A673 (cell line): ENCODE measurements around the gene PCBP4. TPM values are rescaled to one million over a fixed set of nuclear protein-coding genes. Genes with fewer than 3 reads are reported as not detected.

Source experiments
- BruUV-seq: library from RNA; stranded (reverse); fragments of 400-500 nt; replicated peaks from 2 replicates; lab custom pipeline; 2021; lab: Mats Ljungman, UMichigan
- CTCF ChIA-PET: fragments of 300-600 bp; sonication (Branson Sonifier 250); formaldehyde crosslinking; loops from one replicate; lab custom pipeline; 2022; ENCODE audit warnings: antibody characterized with exemption; lab: Charles Lee
- POLR2A ChIA-PET: fragments of 300-600 bp; sonication (Branson Sonifier 250); formaldehyde crosslinking; loops from one replicate; lab custom pipeline; 2022; ENCODE audit warnings: antibody characterized with exemption; ENCODE audit not compliant: low non-redundant PET; lab: Charles Lee
- DNase-seq: peaks from one replicate; pipeline ENCODE4 v3.0.0-alpha.2; 2015; ENCODE audit warnings: low spot score
- H3K27ac ChIP-seq: fragments of 200-600 bp; sonication (generic); 2 replicates; pipeline ENCODE4 v1.5.1; 2016; ENCODE audit warnings: mixed run types, low read depth, mild to moderate bottlenecking, mixed read lengths, antibody characterized with exemption, low read length; ENCODE audit not compliant: poor library complexity, severe bottlenecking
- H3K27me3 ChIP-seq: fragments of 200-600 bp; sonication (generic); replicated peaks from 2 replicates; pipeline ENCODE4 v1.6.1; 2017; ENCODE audit warnings: mixed run types, low read depth, mild to moderate bottlenecking, mixed read lengths, antibody characterized with exemption, low read length; ENCODE audit not compliant: insufficient read depth, poor library complexity
- H3K36me3 ChIP-seq: fragments of 200-600 bp; sonication (generic); 2 replicates; pipeline ENCODE4 v1.6.1; 2016; ENCODE audit warnings: mixed run types, mild to moderate bottlenecking, mixed read lengths, antibody characterized with exemption, low read length; ENCODE audit not compliant: insufficient read depth, poor library complexity, severe bottlenecking
- H3K4me1 ChIP-seq: fragments of 200-600 bp; sonication (generic); 2 replicates; pipeline ENCODE4 v1.6.1; 2017; ENCODE audit warnings: mixed run types, mild to moderate bottlenecking, mixed read lengths, antibody characterized with exemption, low read length; ENCODE audit not compliant: insufficient read depth, poor library complexity, severe bottlenecking
- H3K4me3 ChIP-seq: fragments of 200-600 bp; sonication (generic); 2 replicates; pipeline ENCODE4 v1.5.1; 2016; ENCODE audit warnings: low read depth, mixed run types, mild to moderate bottlenecking, mixed read lengths, low read length; ENCODE audit not compliant: poor library complexity, severe bottlenecking
- H3K9me3 ChIP-seq: fragments of 200-600 bp; sonication (generic); 2 replicates; pipeline ENCODE4 v1.6.1; 2016; ENCODE audit warnings: mixed run types, low read depth, mild to moderate bottlenecking, mixed read lengths, antibody characterized with exemption, low read length; ENCODE audit not compliant: poor library complexity, severe bottlenecking
- CTCF ChIP-seq: fragments of 300-800, 200-600 bp; sonication (generic); conservative IDR thresholded peaks from 2 replicates; pipeline ENCODE4 v1.5.1; 2017; ENCODE audit warnings: low read depth, mild to moderate bottlenecking, antibody characterized with exemption, low read length, moderate library complexity, mixed read lengths
- EZH2 ChIP-seq: fragments of 200-600 bp; sonication (generic); IDR thresholded peaks from 2 replicates; pipeline ENCODE4 v1.6.1; 2017; ENCODE audit warnings: borderline replicate concordance, low read depth, mild to moderate bottlenecking, mixed read lengths, antibody characterized with exemption, low read length; ENCODE audit not compliant: poor library complexity, severe bottlenecking
- intact Hi-C: fragments of 100-400 bp; cut with micrococcal nuclease; formaldehyde crosslinking; loops from one replicate; pipeline ENCODE4 v1.10.0; 2022; ENCODE audit not compliant: unreplicated experiment
- total RNA-seq: library from RNA; stranded (reverse); gene quantifications from 2 replicates; pipeline ENCODE4 v1.2.3, GENCODE V29; 2021

The PCBP4 gene
- total RNA-seq, 1 experiment from 2014 or later, result 5.3 TPM

- no peaks in the 10 kb centered on the region for H3K36me3 ChIP-seq
- no TSS peak for BruUV-seq
- H3K9me3 ChIP-seq, result no peaks in the 10 kb centered on the region
- H3K27ac ChIP-seq, result no peak overlapping the region
- ChIA-PET CTCF (no interaction called here), POLR2A (no interaction called here)
- peaks cover 6% of the 10 kb centered on the region for H3K4me1 ChIP-seq
- H3K4me3 ChIP-seq, result no peak overlapping the region
- no peaks in the 10 kb centered on the region for H3K27me3 ChIP-seq
- TF ChIP-seq CTCF, result no peak
- no peak for TF ChIP-seq EZH2
- intact Hi-C loops, result no loop called here
- DNase-seq, result no peak
Observed at GRCh38 chr3:51944451-51945021, 22.7 kb downstream of the PCBP4 start.

GRCh38 chr3:51943451-51944391 is 23.5 kb downstream of the PCBP4 start:
- H3K4me1 ChIP-seq, result peaks cover 6% of the 10 kb centered on the region
- no peaks in the 10 kb centered on the region for H3K27me3 ChIP-seq
- H3K4me3 ChIP-seq, result no peak overlapping the region
- H3K27ac ChIP-seq, result no peak overlapping the region
- H3K9me3 ChIP-seq, result no peaks in the 10 kb centered on the region
- BruUV-seq, result no TSS peak
- DNase-seq, result no peak
- intact Hi-C loops, result loop anchor here (2.0 kb wide), 1 partner anchor 31 kb away; the partner anchor contains the start of genes ABHD14A and ABHD14B
- CTCF ChIA-PET, result no interaction called here
- TF ChIP-seq EZH2 (no peak), CTCF (no peak)
- no peaks in the 10 kb centered on the region for H3K36me3 ChIP-seq
- POLR2A ChIA-PET, result no interaction called here

GRCh38 chr3:51942603-51943450 is 24.4 kb downstream of the PCBP4 start:
- POLR2A ChIA-PET, result no interaction called here
- H3K27me3 ChIP-seq, result no peaks in the 10 kb centered on the region
- peak overlapping the region; percentile 74 for H3K27ac ChIP-seq
- no TSS peak for BruUV-seq
- intact Hi-C loops, result loop anchor here (2.0 kb wide), 1 partner anchor 32 kb away; the partner anchor contains the start of genes ABHD14A and ABHD14B
- CTCF ChIA-PET, result no interaction called here
- TF ChIP-seq CTCF, result no peak
- TF ChIP-seq EZH2, result no peak
- H3K4me3 ChIP-seq, result peak overlapping the region; percentile 70
- no peaks in the 10 kb centered on the region for H3K9me3 ChIP-seq
- no peaks in the 10 kb centered on the region for H3K36me3 ChIP-seq
- DNase-seq, result no peak
- H3K4me1 ChIP-seq, result peaks cover 6% of the 10 kb centered on the region
